ENCODE results near the gene TRIP12.

- TF ChIP-seq CTCF (IDR thresholded peaks at IDR 0.05; ENCODE audit: insufficient read depth, low read length, poor library complexity, severe bottlenecking), result no peak
- no peak for TF ChIP-seq EZH2phosphoT487 (conservative IDR thresholded peaks at IDR 0.05; ENCODE audit: low read length)
These were observed 183.7 kb downstream of the TRIP12 start for GRCh38 chr2:229738024-229738625.
